GM20000 (cell line): ENCODE results near the gene IGFLR1.
A peak's percentile ranks its signal among the peaks of the same experiment; 100 is the strongest.

Experiments
- DNase-seq: peaks from one replicate; pipeline ENCODE4 v3.0.0; 2012; ENCODE audit warnings: low spot score
- CTCF ChIP-seq: IDR thresholded peaks from 2 replicates; pipeline ENCODE4 v1.5.1; 2012; ENCODE audit warnings: mild to moderate bottlenecking, control low read depth; ENCODE audit errors: extremely low read depth, missing control alignments

Gene IGFLR1

GRCh38 chr19:35742121-35742724 is at the start of gene IGFLR1:
Gene IGFLR1 (minus strand): TSS chr19:35742452. CDS start chr19:35741180, 1,272 bp downstream.
- no peak for TF ChIP-seq CTCF
- peak; percentile 74 for DNase-seq

GRCh38 chr19:35791814-35792279 is 49.6 kb upstream of the IGFLR1 start:
- TF ChIP-seq CTCF: no peak
- DNase-seq: no peak

- no peak for DNase-seq
- no peak for TF ChIP-seq CTCF
Measured at GRCh38 chr19:35790981-35791813, 48.9 kb upstream of the IGFLR1 start.

GRCh38 chr19:35789978-35790944 is 48.0 kb upstream of the IGFLR1 start:
- no peak for TF ChIP-seq CTCF
- DNase-seq: no peak

- TF ChIP-seq CTCF: no peak
- no peak for DNase-seq
Measured at GRCh38 chr19:35789195-35789977, 47.1 kb upstream of the IGFLR1 start.

- TF ChIP-seq CTCF: no peak
- no peak for DNase-seq
Measured at GRCh38 chr19:35788205-35788960, 46.1 kb upstream of the IGFLR1 start.
